C4-2B (cell line): Measurements from ENCODE around the gene ASB9.

Source experiments
- CTCF ChIP-seq: fragments of 450-650 bp; conservative IDR thresholded peaks from 2 replicates; pipeline ENCODE4 v1.5.1; 2017; ENCODE audit warnings: mild to moderate bottlenecking
- ZFX ChIP-seq: fragments of 450-650 bp; IDR thresholded peaks from 2 replicates; pipeline ENCODE4 v1.6.1; 2017

- TF ChIP-seq ZFX (no peak), CTCF (no peak)
These were observed 75.7 kb downstream of the ASB9 start for GRCh38 chrX:15194146-15194545.
